GM23338 (cell line): ENCODE data around the gene TMEM174. TPM values are rescaled to one million over a fixed set of nuclear protein-coding genes. Genes with fewer than 3 reads are reported as not detected.

Source experiments
- ATAC-seq: fragments of 200-7000 bp; cut with Tn5 transposase; 3 replicates; pipeline ENCODE4 v1.9.1; 2020
- DNase-seq: peaks from one replicate; pipeline ENCODE4 v3.0.0-alpha.2; 2015; ENCODE audit warnings: low spot score
- H2AFZ ChIP-seq: fragments of 200-600 bp; sonication (generic); 2 replicates; pipeline ENCODE4 v1.8.0; 2016; ENCODE audit warnings: antibody characterized with exemption, mild to moderate bottlenecking, moderate library complexity
- H3F3A ChIP-seq: fragments of 200-600 bp; sonication (generic); replicated peaks from 2 replicates; pipeline ENCODE4 v1.8.0; 2017; ENCODE audit warnings: antibody characterized with exemption, mixed run types, low read depth
- H3K27ac ChIP-seq: fragments of 200-600 bp; sonication (generic); 2 replicates; pipeline ENCODE4 v1.6.1; 2016; ENCODE audit warnings: low read depth
- H3K27me3 ChIP-seq: fragments of 200-600 bp; sonication (generic); 2 replicates; pipeline ENCODE4 v1.8.0; 2016; ENCODE audit warnings: mild to moderate bottlenecking, mixed run types, moderate library complexity; ENCODE audit not compliant: insufficient read depth
- H3K36me3 ChIP-seq: fragments of 200-600 bp; sonication (generic); 2 replicates; pipeline ENCODE4 v1.8.0; 2016; ENCODE audit warnings: mild to moderate bottlenecking; ENCODE audit not compliant: insufficient read depth
- H3K4me1 ChIP-seq: fragments of 200-600 bp; sonication (generic); 2 replicates; pipeline ENCODE4 v1.8.0; 2016; ENCODE audit warnings: mild to moderate bottlenecking, moderate library complexity; ENCODE audit not compliant: insufficient read depth
- H3K4me2 ChIP-seq: fragments of 200-600 bp; sonication (generic); 2 replicates; pipeline ENCODE4 v1.7.1; 2017; ENCODE audit warnings: mixed run types
- H3K4me3 ChIP-seq: fragments of 200-600 bp; sonication (generic); 2 replicates; pipeline ENCODE4 v1.6.1; 2016; ENCODE audit warnings: mixed run types
- H3K79me2 ChIP-seq: fragments of 200-600 bp; sonication (generic); replicated peaks from 2 replicates; pipeline ENCODE4 v1.8.0; 2017; ENCODE audit warnings: mild to moderate bottlenecking; ENCODE audit not compliant: insufficient read depth
- H3K9me2 ChIP-seq: fragments of 200-600 bp; sonication (generic); 2 replicates; pipeline ENCODE4 v1.8.0; 2017; ENCODE audit not compliant: insufficient read depth
- H4K20me1 ChIP-seq: fragments of 200-600 bp; sonication (generic); replicated peaks from 2 replicates; pipeline ENCODE4 v1.8.0; 2017; ENCODE audit warnings: mild to moderate bottlenecking; ENCODE audit not compliant: insufficient read depth
- H3K27ac Mint-ChIP-seq: 2 replicates; pipeline ENCODE4 v1.8.0; 2020; ENCODE audit warnings: inconsistent platforms, mild to moderate bottlenecking, moderate library complexity, mixed read lengths
- H3K27me3 Mint-ChIP-seq: 3 replicates; pipeline ENCODE4 v1.8.0; 2022; ENCODE audit warnings: low read depth, mild to moderate bottlenecking, moderate library complexity, mixed read lengths, inconsistent platforms; ENCODE audit not compliant: insufficient read depth, poor library complexity
- H3K36me3 Mint-ChIP-seq: 3 replicates; pipeline ENCODE4 v1.8.0; 2021; ENCODE audit warnings: low read depth, mild to moderate bottlenecking, inconsistent platforms, moderate library complexity, mixed read lengths
- H3K4me1 Mint-ChIP-seq: 3 replicates; pipeline ENCODE4 v1.8.0; 2020; ENCODE audit warnings: mild to moderate bottlenecking, inconsistent platforms, mixed read lengths
- H3K4me3 Mint-ChIP-seq: 3 replicates; pipeline ENCODE4 v1.8.0; 2021; ENCODE audit warnings: moderate library complexity, mild to moderate bottlenecking, inconsistent platforms, mixed read lengths
- H3K9me3 Mint-ChIP-seq: 3 replicates; pipeline ENCODE4 v1.8.0; 2020; ENCODE audit warnings: moderate library complexity, mild to moderate bottlenecking, inconsistent platforms, mixed read lengths
- JUNB ChIP-seq: IDR thresholded peaks from one replicate; pipeline ENCODE4 v1.6.1; 2016; ENCODE audit warnings: antibody characterized with exemption; ENCODE audit not compliant: unreplicated experiment
- POLR2AphosphoS5 ChIP-seq: IDR thresholded peaks from 2 replicates; pipeline ENCODE4 v1.6.1; 2016; ENCODE audit warnings: antibody characterized with exemption, low read depth
- ZNF114 ChIP-seq: fragments of 250-450 bp; sonication (Bioruptor Pico); IDR thresholded peaks from 2 replicates; pipeline ENCODE4 v1.5.0; 2020; ENCODE audit warnings: mild to moderate bottlenecking, moderate library complexity
- polyA plus RNA-seq: library from polyadenylated mRNA; unstranded; fragments of >200 nt; fragmentation: Nextera tagmentation; extraction: Ambion mirVana; gene quantifications from 2 replicates; pipeline ENCODE4 v1.2.1, GENCODE V29; 2016
- total RNA-seq: library from RNA; depleted of rRNA; stranded (reverse); fragments of >200 nt; shearing (Covaris generic); gene quantifications from 2 replicates; pipeline ENCODE4 v1.2.3, GENCODE V29; 2014
- TF ChIP-seq, protein P1 (sequence below): IDR thresholded peaks from 2 replicates; pipeline ENCODE4 v1.6.1; 2016; ENCODE audit warnings: antibody characterized with exemption
- TF ChIP-seq, protein P2 (sequence below): IDR thresholded peaks from one replicate; pipeline ENCODE4 v1.6.1; 2018; ENCODE audit warnings: antibody characterized with exemption; ENCODE audit not compliant: unreplicated experiment
- TF ChIP-seq, protein P3 (sequence below), 2 experiments: fragments of 200-600 bp in 1 of 2; sonication (generic) in 1 of 2; conservative IDR thresholded peaks; 2 replicates each; pipeline versions ENCODE4 v1.5.1 to v1.6.1; 2016 to 2017; ENCODE audit warnings: antibody characterized with exemption in 2 of 2, low read depth in 2 of 2, mild to moderate bottlenecking in 2 of 2, moderate library complexity in 1 of 2

Gene TMEM174
- total and polyA plus RNA-seq, 2 experiments from 2014 or later, result not detected

DNA sequence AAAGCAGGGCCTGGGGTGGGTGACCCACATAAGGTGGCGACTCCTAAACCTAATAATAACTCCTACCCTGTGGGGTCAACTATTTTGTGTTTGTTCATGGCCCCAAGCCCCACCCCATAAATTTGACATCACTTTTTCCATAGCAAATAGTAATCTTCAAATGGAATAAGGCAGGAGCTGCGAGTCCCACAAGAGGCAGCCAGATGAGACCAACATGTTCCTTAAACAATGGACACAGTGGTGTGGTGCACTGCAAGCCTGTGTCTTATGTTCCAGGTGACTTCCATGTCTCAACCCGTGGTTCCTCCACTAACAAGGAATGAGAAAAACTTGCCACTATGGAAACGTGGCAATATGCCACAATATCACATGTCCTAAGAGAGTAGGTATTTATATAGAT, 20.6 kb downstream of the TMEM174 start (continued):
- TF ChIP-seq, protein P1, sequence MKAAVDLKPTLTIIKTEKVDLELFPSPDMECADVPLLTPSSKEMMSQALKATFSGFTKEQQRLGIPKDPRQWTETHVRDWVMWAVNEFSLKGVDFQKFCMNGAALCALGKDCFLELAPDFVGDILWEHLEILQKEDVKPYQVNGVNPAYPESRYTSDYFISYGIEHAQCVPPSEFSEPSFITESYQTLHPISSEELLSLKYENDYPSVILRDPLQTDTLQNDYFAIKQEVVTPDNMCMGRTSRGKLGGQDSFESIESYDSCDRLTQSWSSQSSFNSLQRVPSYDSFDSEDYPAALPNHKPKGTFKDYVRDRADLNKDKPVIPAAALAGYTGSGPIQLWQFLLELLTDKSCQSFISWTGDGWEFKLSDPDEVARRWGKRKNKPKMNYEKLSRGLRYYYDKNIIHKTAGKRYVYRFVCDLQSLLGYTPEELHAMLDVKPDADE, result no peak
- TF ChIP-seq POLR2AphosphoS5 (no peak), ZNF114 (CRISPR knock-in tag) (no peak), JUNB (no peak)
- TF ChIP-seq, protein P2, sequence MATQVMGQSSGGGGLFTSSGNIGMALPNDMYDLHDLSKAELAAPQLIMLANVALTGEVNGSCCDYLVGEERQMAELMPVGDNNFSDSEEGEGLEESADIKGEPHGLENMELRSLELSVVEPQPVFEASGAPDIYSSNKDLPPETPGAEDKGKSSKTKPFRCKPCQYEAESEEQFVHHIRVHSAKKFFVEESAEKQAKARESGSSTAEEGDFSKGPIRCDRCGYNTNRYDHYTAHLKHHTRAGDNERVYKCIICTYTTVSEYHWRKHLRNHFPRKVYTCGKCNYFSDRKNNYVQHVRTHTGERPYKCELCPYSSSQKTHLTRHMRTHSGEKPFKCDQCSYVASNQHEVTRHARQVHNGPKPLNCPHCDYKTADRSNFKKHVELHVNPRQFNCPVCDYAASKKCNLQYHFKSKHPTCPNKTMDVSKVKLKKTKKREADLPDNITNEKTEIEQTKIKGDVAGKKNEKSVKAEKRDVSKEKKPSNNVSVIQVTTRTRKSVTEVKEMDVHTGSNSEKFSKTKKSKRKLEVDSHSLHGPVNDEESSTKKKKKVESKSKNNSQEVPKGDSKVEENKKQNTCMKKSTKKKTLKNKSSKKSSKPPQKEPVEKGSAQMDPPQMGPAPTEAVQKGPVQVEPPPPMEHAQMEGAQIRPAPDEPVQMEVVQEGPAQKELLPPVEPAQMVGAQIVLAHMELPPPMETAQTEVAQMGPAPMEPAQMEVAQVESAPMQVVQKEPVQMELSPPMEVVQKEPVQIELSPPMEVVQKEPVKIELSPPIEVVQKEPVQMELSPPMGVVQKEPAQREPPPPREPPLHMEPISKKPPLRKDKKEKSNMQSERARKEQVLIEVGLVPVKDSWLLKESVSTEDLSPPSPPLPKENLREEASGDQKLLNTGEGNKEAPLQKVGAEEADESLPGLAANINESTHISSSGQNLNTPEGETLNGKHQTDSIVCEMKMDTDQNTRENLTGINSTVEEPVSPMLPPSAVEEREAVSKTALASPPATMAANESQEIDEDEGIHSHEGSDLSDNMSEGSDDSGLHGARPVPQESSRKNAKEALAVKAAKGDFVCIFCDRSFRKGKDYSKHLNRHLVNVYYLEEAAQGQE, result no peak

DNA sequence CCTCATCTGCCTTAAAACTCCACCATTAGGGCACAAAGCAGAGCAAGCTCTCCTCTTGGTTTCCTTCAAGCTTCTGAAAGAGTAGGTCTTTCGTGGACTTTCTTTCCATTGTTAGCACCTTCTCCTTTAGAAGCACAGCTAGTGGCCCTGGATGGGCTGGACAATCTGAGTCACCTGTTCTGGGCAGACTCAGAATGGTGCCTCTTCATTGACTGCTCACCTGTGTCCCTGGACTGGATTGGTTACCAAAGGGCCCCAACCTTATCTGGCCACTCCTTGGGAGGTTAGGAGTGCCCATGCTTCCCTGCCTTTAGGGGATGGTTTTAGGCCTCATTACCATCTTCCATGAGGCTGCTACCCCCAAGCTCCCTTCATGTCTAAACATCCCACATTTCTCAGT, 23.2 kb downstream of the TMEM174 start:
- peaks cover 10% of the 10 kb centered on the region for H3K4me1 ChIP-seq
- DNase-seq, result no peak
- H3K9me3 Mint-ChIP-seq, result no peaks in the 10 kb centered on the region
- H3F3A ChIP-seq, result no peaks in the 10 kb centered on the region
- H3K27me3 ChIP-seq, result peaks cover 10% of the 10 kb centered on the region; the same call in 1 of the 2 replicates
- peaks cover 11% of the 10 kb centered on the region for H3K27me3 Mint-ChIP-seq
- peaks cover 3% of the 10 kb centered on the region; the same call in 2 of the 3 replicates for H3K4me1 Mint-ChIP-seq
- H3K79me2 ChIP-seq, result no peaks in the 10 kb centered on the region
- H2AFZ ChIP-seq, result no peak overlapping the region
- no peaks in the 10 kb centered on the region for H3K36me3 ChIP-seq
- H3K4me3 ChIP-seq, result no peak overlapping the region
- no peak overlapping the region for H3K4me3 Mint-ChIP-seq
- H3K27ac Mint-ChIP-seq, result no peak overlapping the region
- no peak overlapping the region for H3K27ac ChIP-seq
- no peaks in the 10 kb centered on the region for H4K20me1 ChIP-seq
- no peak overlapping the region for H3K4me2 ChIP-seq
- TF ChIP-seq, protein P3, sequence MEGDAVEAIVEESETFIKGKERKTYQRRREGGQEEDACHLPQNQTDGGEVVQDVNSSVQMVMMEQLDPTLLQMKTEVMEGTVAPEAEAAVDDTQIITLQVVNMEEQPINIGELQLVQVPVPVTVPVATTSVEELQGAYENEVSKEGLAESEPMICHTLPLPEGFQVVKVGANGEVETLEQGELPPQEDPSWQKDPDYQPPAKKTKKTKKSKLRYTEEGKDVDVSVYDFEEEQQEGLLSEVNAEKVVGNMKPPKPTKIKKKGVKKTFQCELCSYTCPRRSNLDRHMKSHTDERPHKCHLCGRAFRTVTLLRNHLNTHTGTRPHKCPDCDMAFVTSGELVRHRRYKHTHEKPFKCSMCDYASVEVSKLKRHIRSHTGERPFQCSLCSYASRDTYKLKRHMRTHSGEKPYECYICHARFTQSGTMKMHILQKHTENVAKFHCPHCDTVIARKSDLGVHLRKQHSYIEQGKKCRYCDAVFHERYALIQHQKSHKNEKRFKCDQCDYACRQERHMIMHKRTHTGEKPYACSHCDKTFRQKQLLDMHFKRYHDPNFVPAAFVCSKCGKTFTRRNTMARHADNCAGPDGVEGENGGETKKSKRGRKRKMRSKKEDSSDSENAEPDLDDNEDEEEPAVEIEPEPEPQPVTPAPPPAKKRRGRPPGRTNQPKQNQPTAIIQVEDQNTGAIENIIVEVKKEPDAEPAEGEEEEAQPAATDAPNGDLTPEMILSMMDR (conservative IDR thresholded peaks at IDR 0.05; ENCODE audit: low read depth in 2 of 2), result no peak
- H3K36me3 Mint-ChIP-seq, result no peaks in the 10 kb centered on the region; the same call in 2 of the 3 replicates
- ATAC-seq, result no peak
- 0 out of 2 replicates have a peak, but pooled peaks cover under 1% of the 10 kb centered on the region for H3K9me2 ChIP-seq
